K562 (cell line): ENCODE data around the gene AGFG1. TPM values are rescaled to one million over a fixed set of nuclear protein-coding genes. Genes with fewer than 3 reads are reported as not detected.

Experiments used
- ATAC-seq: fragments of 200-7000 bp; cut with Tn5 transposase; 3 replicates; pipeline ENCODE4 v1.9.1; 2020; ENCODE audit warnings: moderate library complexity
- BruUV-seq: library from RNA; stranded (reverse); fragments of 400-500 nt; replicated peaks from 2 replicates; lab custom pipeline; 2021; lab: Mats Ljungman, UMichigan
- CTCF ChIA-PET: fragments of 300-600 bp; formaldehyde crosslinking; extraction: SDS; loops from one replicate; lab custom pipeline; 2021; ENCODE audit warnings: low intra/inter-chr PET ratio; lab: Yijun Ruan, JAX
- POLR2A ChIA-PET: fragments of 300-600, 350-650 bp; sonication (Branson Sonifier 250); formaldehyde crosslinking; extraction: SDS; loops from one replicate; lab custom pipeline; 2021; ENCODE audit warnings: antibody characterized with exemption, inconsistent platforms; lab: Yijun Ruan, JAX
- DNase-seq, 4 experiments: peaks; one replicate each; pipeline versions ENCODE4 v3.0.0 to v3.0.0-alpha.2; 2011 to 2018; ENCODE audit warnings: low spot score in 3 of 4, mixed read lengths in 3 of 4; ENCODE audit errors: extremely low read depth in 1 of 4
- FAIRE-seq: peaks from 2 replicates; lab custom pipeline; 2011; peaks lifted over from hg19 to GRCh38; lab: Jason Lieb, UNC
- H2AFZ ChIP-seq: 2 replicates; pipeline ENCODE4 v1.6.0; 2011; ENCODE audit warnings: low read depth, low read length, control low read depth, inconsistent platforms
- H3K27ac ChIP-seq: fragments of 200-600 bp; 3 replicates; pipeline ENCODE4 v1.8.0; 2011; ENCODE audit warnings: low read depth, mild to moderate bottlenecking, control low read depth, inconsistent platforms, low read length, moderate library complexity, mixed read lengths; ENCODE audit errors: extremely low read depth
- H3K27me3 ChIP-seq, 2 experiments: fragments of 300-600 bp in 1 of 2; 2 replicates in 1 of 2; 3 replicates in 1 of 2; pipeline versions ENCODE4 v1.6.0 to v1.8.0; 2011; ENCODE audit warnings: inconsistent platforms in 2 of 2, low read length in 2 of 2, mild to moderate bottlenecking in 1 of 2, mixed read lengths in 1 of 2, moderate library complexity in 1 of 2; ENCODE audit not compliant: control insufficient read depth in 2 of 2, insufficient read depth in 2 of 2
- H3K36me3 ChIP-seq: fragments of 300-600 bp; 3 replicates; pipeline ENCODE4 v1.8.0; 2011; ENCODE audit warnings: mild to moderate bottlenecking, low read length, inconsistent platforms; ENCODE audit not compliant: control insufficient read depth, insufficient read depth
- H3K4me1 ChIP-seq, 2 experiments: fragments of 200-600 bp in 1 of 2; replicated peaks in 1 of 2; 2 replicates in 1 of 2; 3 replicates in 1 of 2; pipeline versions ENCODE4 v1.5.1 to v1.8.0; 2011; ENCODE audit warnings: inconsistent platforms in 2 of 2, low read length in 2 of 2, mild to moderate bottlenecking in 1 of 2, mixed read lengths in 1 of 2, moderate library complexity in 1 of 2; ENCODE audit not compliant: control insufficient read depth in 2 of 2, insufficient read depth in 2 of 2
- H3K4me2 ChIP-seq: 2 replicates; pipeline ENCODE4 v1.6.1; 2011; ENCODE audit warnings: low read length, control low read depth, inconsistent platforms, mixed read lengths; ENCODE audit not compliant: insufficient read depth
- H3K4me3 ChIP-seq: fragments of 200-600 bp; sonication (generic), shearing (Covaris generic); 2 replicates; pipeline ENCODE4 v1.5.1; 2016; ENCODE audit warnings: control low read depth, inconsistent platforms
- H3K79me2 ChIP-seq: fragments of 200-600 bp; 3 replicates; pipeline ENCODE4 v1.8.0; 2011; ENCODE audit warnings: low read length, inconsistent platforms; ENCODE audit not compliant: control insufficient read depth, insufficient read depth
- H3K9ac ChIP-seq, 2 experiments: 2 replicates each; pipeline versions ENCODE4 v1.6.0 to v1.6.1; 2011; ENCODE audit warnings: low read depth in 2 of 2, low read length in 2 of 2, control low read depth in 1 of 2, inconsistent platforms in 1 of 2, mild to moderate bottlenecking in 1 of 2, mixed read lengths in 1 of 2; ENCODE audit not compliant: insufficient read depth in 1 of 2
- H3K9me1 ChIP-seq: one replicate; pipeline ENCODE4 v1.6.0; 2011; ENCODE audit warnings: inconsistent platforms, mild to moderate bottlenecking, low read length, moderate library complexity; ENCODE audit not compliant: control insufficient read depth, insufficient read depth
- H3K9me3 ChIP-seq: replicated peaks from 2 replicates; pipeline ENCODE4 v1.5.1; 2011; ENCODE audit warnings: low read depth, low read length, inconsistent platforms; ENCODE audit not compliant: control insufficient read depth, insufficient read depth
- H4K20me1 ChIP-seq: replicated peaks from 2 replicates; pipeline ENCODE4 v1.6.1; 2011; ENCODE audit warnings: low read length, inconsistent platforms, mixed read lengths; ENCODE audit not compliant: control insufficient read depth, insufficient read depth
- GATA2 ChIP-seq: sonication (generic); formaldehyde crosslinking; IDR thresholded peaks from 2 replicates; pipeline ENCODE4 v1.4.0; 2020; ENCODE audit warnings: mild to moderate bottlenecking, missing genetic modification reagents
- TEAD1 ChIP-seq, 2 experiments: fragments of 450-650 bp in 1 of 2; sonication (generic) in 1 of 2; formaldehyde crosslinking; IDR thresholded peaks; 2 replicates each; pipeline versions ENCODE4 v1.4.0 to v1.8.0; 2020 to 2022; ENCODE audit warnings: mild to moderate bottlenecking in 2 of 2, missing genetic modification reagents in 1 of 2
- XRCC5 ChIP-seq: fragments of 200-400 bp; formaldehyde crosslinking; IDR thresholded peaks from 2 replicates; pipeline ENCODE4 v1.6.1; 2017; ENCODE audit warnings: low read depth, mild to moderate bottlenecking, low read length
- ZKSCAN8 ChIP-seq: fragments of 200-800 bp; sonication (Bioruptor generic); IDR thresholded peaks from 2 replicates; pipeline ENCODE4 v1.6.1; 2016; ENCODE audit warnings: missing genetic modification characterization, missing compliant biosample characterization
- ZNF436 ChIP-seq: fragments of 250-450, 450-650 bp; sonication (Bioruptor Pico); formaldehyde crosslinking; IDR thresholded peaks from 2 replicates; pipeline ENCODE4 v1.7.0; 2020; ENCODE audit warnings: mild to moderate bottlenecking
- WGBS: fragments of 100-300 bp; shearing (Covaris generic); methylation state at CpG from one replicate; pipeline ENCODE4 v1.1.6; 2016; ENCODE audit warnings: low coverage, mixed read lengths; ENCODE audit not compliant: insufficient coverage; ENCODE audit errors: missing lambda C conversion rate; 5-methylcytosine and 5-hydroxymethylcytosine counted together
- in situ Hi-C: fragments of 300-500 bp; cut with MboI; formaldehyde crosslinking; loops from 4 replicates; pipeline ENCODE4 v1.15.0; 2018; ENCODE audit warnings: inconsistent platforms, mixed read lengths
- intact Hi-C: fragments of 100-400 bp; cut with micrococcal nuclease; formaldehyde crosslinking; loops from 2 replicates; pipeline ENCODE4 v1.14.2; 2022
- polyA plus RNA-seq, 8 experiments: library from polyadenylated mRNA; depleted of rRNA in 4 of 8; stranded (reverse) in 5 of 8; unstranded in 3 of 8; fragments of >200 nt; fragmentation: Nextera tagmentation in 2 of 8; fragmentation: Illumina TruSeq in 1 of 8; extraction: Ambion mirVana in 2 of 8; extraction: Trizol in 1 of 8; gene quantifications; 2 replicates each; pipeline versions ENCODE4 v1.2.1 to v1.2.3, GENCODE V29; 2011 to 2014; ENCODE audit warnings: inconsistent platforms in 1 of 8, missing spikeins in 1 of 8
- total RNA-seq, 7 experiments: library from RNA; depleted of rRNA in 6 of 7; stranded (reverse); fragments of >200 nt in 6 of 7; fragmentation: Illumina TruSeq in 2 of 7; extraction: Trizol in 2 of 7; gene quantifications; 2 replicates each; pipeline versions ENCODE4 v1.2.1 to v1.2.3, GENCODE V29; 2011 to 2021; ENCODE audit warnings: low replicate concordance in 1 of 7

Gene AGFG1
- total and polyA plus RNA-seq, 9 of the 15 experiments (the other 6 are each of a cell fraction or from before 2014, with no cell fraction given) = 11.2 to 97.5 (median 36.0) TPM

DNA sequence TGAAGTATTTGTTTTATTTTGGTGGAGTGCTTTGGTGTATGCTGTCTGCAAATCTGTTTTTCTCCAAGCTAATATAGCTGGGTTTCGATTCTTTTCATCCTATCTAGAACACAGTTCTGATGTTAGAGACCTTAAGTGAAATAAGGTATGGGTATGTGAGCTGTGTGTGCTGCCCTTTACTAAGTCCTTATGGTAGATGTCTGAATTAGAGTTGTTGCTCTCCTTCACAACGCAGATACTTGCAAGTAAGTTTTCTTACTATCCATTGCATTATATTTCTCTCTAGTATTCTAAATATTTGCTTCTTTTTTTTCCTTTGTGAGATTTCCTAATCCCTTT lies 38.6 kb downstream of the AGFG1 start:
- Histone ChIP-seq H3K9ac (0 out of 4 replicates have a peak overlapping the region, but pooled peaks of 1 of the 2 experiments have one; percentile 28), H3K4me2 (peak overlapping the region; percentile 53), H4K20me1 (peaks cover 20% of the 10 kb centered on the region; the same call in 1 of the 2 replicates), H3K9me1 (peaks cover 2% of the 10 kb centered on the region), H3K27me3 (no peaks in the 10 kb centered on the region), H3K79me2 (peaks cover 99% of the 10 kb centered on the region), H3K27ac (peak overlapping the region; percentile 61; the same call in 2 of the 3 replicates), H3K4me1 (peaks cover 0 to 25% of the 10 kb centered on the region in 2 experiments; a peak in 3 of 5 replicates), H3K36me3 (peaks cover 2% of the 10 kb centered on the region; the same call in 2 of the 3 replicates), H3K4me3 (no peak overlapping the region), H3K9me3 (no peaks in the 10 kb centered on the region), H2AFZ (no peak overlapping the region)
- no TSS peak for BruUV-seq
- intact Hi-C loops = loop anchor here (5.0 kb wide), 1 partner anchor 38 kb away; the partner anchor contains the start of gene AGFG1
- TF ChIP-seq GATA2 (CRISPR knock-in tag) = no peak
- no peak for TF ChIP-seq ZKSCAN8 (CRISPR knock-in tag)
- no peak for TF ChIP-seq ZNF436
- TF ChIP-seq TEAD1 (CRISPR knock-in tag; IDR thresholded peaks at IDR 0.05) = no peak
- TF ChIP-seq XRCC5 = no peak
- in situ Hi-C loops = no loop called here
- CTCF ChIA-PET = interaction anchor here (0.6 kb wide), 1 partner anchor 196 kb away, joined by 3 read pairs; no protein-coding TSS in a partner anchor
- 31% methylated on average over 2 of the region's 2 CpGs for WGBS
- ATAC-seq = peak; percentile 64
- no peak for DNase-seq
- POLR2A ChIA-PET = no interaction called here
- no peak for FAIRE-seq
